PFSK-1 (cell line): Measurements from ENCODE around the gene AHNAK2.

Source experiments
- FOXP2 ChIP-seq: optimal IDR thresholded peaks from 2 replicates; pipeline ENCODE3; 2011; ENCODE audit warnings: borderline replicate concordance, control low read depth, inconsistent platforms; ENCODE audit not compliant: insufficient read depth; ENCODE audit errors: extremely low read length, extremely low read depth
- POLR2AphosphoS5 ChIP-seq: IDR thresholded peaks from 2 replicates; pipeline ENCODE4 v1.6.1; 2012; ENCODE audit warnings: low read depth, mild to moderate bottlenecking, control low read depth, low read length, moderate library complexity
- SIN3A ChIP-seq: IDR thresholded peaks from 2 replicates; pipeline ENCODE4 v1.6.1; 2012; ENCODE audit warnings: mild to moderate bottlenecking, low read length, moderate library complexity, borderline replicate concordance; ENCODE audit not compliant: insufficient read depth
- TAF1 ChIP-seq: IDR thresholded peaks from 2 replicates; pipeline ENCODE4 v1.6.1; 2012; ENCODE audit warnings: low read length, control low read depth, borderline replicate concordance; ENCODE audit not compliant: insufficient read depth
- TF ChIP-seq, protein P1 (sequence below), 2 experiments: IDR thresholded peaks; 2 replicates each; pipeline versions ENCODE4 v1.6.1 to v1.8.0; 2011 to 2012; ENCODE audit warnings: low read depth in 2 of 2, low read length in 2 of 2, control low read depth in 1 of 2, inconsistent platforms in 1 of 2, mild to moderate bottlenecking in 1 of 2, moderate library complexity in 1 of 2; ENCODE audit not compliant: insufficient read depth in 1 of 2

AHNAK2 gene

DNA sequence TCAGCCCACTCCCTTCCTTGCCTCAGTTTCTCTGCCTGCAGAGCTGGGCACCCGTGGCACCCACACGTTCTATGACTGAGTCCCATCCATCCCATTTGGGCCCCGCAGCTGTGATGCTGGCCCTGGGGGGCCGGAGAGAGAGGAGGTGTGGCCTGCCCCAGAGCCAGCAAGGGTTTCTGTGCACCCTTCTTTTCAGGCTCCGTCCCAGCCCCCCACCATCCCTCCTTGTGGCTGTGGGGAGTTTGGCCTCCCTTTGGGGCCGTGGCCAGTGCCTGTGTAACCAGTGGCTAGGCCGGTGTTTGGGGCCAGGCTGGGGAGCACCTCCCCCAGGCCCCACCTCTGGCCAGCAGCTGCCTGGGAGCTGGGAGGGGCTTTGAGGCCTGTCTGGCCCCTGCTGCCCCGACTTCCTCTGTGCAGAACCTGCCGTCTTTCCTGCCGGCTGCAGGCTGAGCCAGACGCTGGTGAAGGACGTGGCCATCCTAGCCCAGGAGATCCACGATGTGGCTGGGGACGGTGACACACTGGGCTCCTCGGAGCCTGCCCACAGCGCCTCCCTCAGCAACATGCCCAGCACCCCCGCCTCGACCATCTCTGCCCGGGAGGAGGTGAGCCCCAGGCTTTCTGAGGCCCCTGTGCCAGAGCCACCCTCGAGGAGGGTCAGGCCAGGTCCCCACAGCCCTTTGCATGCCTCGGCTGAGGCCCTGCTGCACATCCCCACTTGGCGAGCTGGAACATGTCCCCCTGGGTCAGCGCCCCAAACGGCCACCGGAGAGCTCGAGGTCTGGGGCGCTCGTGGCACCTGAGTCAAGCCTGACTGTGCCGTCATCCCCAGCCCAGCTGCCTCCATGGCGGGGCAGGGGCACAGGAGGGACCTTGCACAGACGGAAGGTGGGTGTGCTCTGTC lies 85.4 kb downstream of the AHNAK2 start:
- no peak for TF ChIP-seq FOXP2
- TF ChIP-seq POLR2AphosphoS5, result no peak
- no peak for TF ChIP-seq TAF1
- TF ChIP-seq SIN3A, result no peak
- TF ChIP-seq, protein P1, sequence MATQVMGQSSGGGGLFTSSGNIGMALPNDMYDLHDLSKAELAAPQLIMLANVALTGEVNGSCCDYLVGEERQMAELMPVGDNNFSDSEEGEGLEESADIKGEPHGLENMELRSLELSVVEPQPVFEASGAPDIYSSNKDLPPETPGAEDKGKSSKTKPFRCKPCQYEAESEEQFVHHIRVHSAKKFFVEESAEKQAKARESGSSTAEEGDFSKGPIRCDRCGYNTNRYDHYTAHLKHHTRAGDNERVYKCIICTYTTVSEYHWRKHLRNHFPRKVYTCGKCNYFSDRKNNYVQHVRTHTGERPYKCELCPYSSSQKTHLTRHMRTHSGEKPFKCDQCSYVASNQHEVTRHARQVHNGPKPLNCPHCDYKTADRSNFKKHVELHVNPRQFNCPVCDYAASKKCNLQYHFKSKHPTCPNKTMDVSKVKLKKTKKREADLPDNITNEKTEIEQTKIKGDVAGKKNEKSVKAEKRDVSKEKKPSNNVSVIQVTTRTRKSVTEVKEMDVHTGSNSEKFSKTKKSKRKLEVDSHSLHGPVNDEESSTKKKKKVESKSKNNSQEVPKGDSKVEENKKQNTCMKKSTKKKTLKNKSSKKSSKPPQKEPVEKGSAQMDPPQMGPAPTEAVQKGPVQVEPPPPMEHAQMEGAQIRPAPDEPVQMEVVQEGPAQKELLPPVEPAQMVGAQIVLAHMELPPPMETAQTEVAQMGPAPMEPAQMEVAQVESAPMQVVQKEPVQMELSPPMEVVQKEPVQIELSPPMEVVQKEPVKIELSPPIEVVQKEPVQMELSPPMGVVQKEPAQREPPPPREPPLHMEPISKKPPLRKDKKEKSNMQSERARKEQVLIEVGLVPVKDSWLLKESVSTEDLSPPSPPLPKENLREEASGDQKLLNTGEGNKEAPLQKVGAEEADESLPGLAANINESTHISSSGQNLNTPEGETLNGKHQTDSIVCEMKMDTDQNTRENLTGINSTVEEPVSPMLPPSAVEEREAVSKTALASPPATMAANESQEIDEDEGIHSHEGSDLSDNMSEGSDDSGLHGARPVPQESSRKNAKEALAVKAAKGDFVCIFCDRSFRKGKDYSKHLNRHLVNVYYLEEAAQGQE (IDR thresholded peaks at IDR 0.05; ENCODE audit: insufficient read depth in 1 of 2, low read depth in 2 of 2, low read length in 2 of 2), result no peak

DNA sequence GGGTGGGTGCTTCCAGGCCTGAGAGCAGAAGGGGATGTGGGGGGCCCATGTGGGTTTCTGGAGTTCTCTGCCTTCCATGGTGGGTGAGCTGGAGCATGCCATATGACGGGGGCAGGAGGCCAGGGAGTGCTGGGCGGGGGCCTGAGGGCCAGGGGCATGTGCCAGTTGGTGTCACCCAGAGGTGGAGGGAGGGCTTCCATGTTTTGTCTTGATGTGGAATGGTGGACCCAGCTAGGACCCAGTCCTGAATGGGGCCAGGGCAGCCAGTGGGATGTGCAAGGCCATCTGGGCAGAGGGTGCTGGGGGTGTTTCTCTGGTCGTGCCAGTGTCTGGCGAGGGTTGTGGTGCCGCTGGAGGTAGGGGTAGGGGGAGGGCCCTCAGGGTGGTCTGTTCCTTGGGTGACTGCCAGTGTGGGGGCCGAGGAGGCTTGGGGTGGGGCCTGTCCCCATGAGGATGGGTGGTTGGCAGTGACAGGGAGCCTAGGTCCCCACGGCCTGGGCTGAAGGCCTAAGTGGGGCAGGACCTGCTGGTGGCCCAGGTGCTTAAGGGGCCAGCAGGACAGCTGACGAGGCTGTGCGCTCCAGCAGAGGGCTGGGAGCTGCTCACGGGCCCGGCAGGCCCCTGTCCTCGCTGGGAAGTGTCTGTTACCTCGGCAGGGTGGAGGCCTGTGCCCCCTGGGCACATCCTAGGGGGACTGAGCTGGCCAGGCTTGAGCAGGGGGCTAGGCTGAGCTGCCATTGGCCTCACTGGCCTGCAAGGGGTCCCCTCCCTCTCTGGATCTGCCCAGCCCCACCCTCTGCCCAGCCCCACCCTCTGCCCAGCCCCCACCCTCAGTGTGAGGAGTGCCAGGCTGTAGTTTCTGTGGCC lies 86.3 kb downstream of the AHNAK2 start:
- TF ChIP-seq, protein P1 (IDR thresholded peaks at IDR 0.05; ENCODE audit: insufficient read depth in 1 of 2, low read depth in 2 of 2, low read length in 2 of 2), result no peak
- TF ChIP-seq TAF1 (no peak), POLR2AphosphoS5 (no peak), SIN3A (no peak), FOXP2 (no peak)

DNA sequence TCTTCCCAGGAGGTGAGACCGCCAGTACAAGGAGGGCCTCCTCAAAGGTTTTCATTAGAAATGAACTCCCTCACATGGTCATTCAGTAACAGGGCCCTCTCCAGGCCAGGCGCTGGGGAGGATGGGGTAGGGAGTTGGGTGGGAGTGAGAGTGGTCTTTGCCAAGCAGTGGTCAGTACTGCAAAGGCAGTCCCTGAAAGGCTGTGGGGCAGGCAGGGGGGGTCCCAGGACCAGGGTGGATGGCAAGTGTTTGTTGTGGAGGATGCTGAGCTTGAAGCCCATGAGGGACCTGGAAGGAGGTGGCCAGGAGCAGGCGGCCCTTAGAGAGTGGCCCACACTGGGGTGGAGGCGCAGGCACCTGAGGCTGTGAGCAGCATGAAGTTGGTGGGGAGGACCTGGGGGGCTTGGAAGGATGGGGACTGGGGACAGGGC lies 87.0 kb downstream of the AHNAK2 start:
- no peak for TF ChIP-seq POLR2AphosphoS5
- no peak for TF ChIP-seq FOXP2
- TF ChIP-seq TAF1, result no peak
- TF ChIP-seq SIN3A, result no peak
- TF ChIP-seq, protein P1 (IDR thresholded peaks at IDR 0.05; ENCODE audit: insufficient read depth in 1 of 2, low read depth in 2 of 2, low read length in 2 of 2), result no peak

DNA sequence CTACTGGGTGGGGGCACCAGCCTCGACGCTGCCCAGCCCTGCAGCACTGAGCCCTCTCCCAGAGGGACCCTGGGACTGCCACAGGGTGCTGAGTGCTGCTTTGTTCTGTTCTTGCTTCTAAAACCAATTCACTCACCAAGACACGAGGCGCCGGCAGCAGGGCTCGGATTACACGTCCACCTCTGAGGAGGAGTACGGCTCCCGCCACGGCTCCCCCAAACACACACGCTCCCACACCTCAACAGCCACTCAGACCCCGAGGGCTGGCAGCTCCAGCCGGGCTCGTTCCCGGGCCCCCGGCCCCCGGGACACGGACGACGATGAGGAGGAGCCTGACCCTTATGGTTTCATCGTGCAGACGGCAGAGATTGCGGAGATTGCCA lies 88.8 kb downstream of the AHNAK2 start:
- TF ChIP-seq, protein P1 (IDR thresholded peaks at IDR 0.05; ENCODE audit: insufficient read depth in 1 of 2, low read depth in 2 of 2, low read length in 2 of 2), result no peak
- TF ChIP-seq FOXP2 (no peak), SIN3A (no peak)
